GM21723 (cell line): ENCODE results near the gene IL22.

Source experiments
- ATAC-seq: cut with Tn5 transposase; IDR thresholded peaks from one replicate; pipeline ENCODE4 v1.9.1; 2021; ENCODE audit warnings: mild to moderate bottlenecking, moderate library complexity; ENCODE audit not compliant: unreplicated experiment

The IL22 gene, protein sequence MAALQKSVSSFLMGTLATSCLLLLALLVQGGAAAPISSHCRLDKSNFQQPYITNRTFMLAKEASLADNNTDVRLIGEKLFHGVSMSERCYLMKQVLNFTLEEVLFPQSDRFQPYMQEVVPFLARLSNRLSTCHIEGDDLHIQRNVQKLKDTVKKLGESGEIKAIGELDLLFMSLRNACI

GRCh38 chr12:68253504-68253903 lies at the start of gene IL22:
Gene IL22 (minus strand): TSS chr12:68253604. CDS start chr12:68253448, 156 bp downstream.
- no peak for ATAC-seq

GRCh38 chr12:68297929-68298328 lies 44.5 kb upstream of the IL22 start:
- ATAC-seq: no peak

- no peak for ATAC-seq
Observed at GRCh38 chr12:68294251-68294650, 40.8 kb upstream of the IL22 start.

GRCh38 chr12:68293347-68293746 lies 39.9 kb upstream of the IL22 start:
- no peak for ATAC-seq

DNA sequence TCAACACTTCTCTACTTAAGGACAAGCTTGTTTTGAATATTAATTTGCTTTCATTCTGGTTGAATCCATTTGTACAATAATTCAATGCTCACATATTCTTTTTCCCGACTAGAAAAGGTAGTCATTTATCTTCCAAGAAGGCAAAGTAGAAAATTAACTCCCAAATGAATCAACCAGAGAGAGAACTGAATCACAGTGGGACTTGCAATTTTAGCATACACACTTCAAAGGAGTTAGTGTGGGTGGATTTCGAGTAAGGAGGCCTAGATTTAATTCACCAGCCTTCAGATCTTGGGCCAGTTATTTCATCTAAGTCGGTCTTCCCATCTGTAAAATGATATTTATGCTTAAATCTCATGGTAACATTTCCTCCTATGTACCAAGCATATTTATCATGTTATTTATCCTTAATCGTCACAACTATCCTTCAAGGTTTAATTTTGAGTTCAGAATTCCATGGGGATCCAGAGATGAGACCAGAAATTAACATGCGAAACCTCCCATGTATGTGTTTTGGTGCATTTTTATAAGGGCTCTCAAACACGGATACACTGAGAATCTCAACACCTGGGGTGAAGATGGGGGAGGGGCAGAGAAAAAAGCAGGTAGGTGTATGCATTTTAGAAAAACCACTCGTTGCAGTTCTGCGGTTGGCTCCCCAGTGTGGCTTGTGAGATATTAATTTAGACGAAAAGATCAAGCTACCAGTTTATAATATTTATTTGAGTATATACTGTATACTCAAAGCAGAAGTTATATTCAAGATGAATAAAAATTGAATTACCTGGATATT lies 38.9 kb upstream of the IL22 start:
- no peak for ATAC-seq

DNA sequence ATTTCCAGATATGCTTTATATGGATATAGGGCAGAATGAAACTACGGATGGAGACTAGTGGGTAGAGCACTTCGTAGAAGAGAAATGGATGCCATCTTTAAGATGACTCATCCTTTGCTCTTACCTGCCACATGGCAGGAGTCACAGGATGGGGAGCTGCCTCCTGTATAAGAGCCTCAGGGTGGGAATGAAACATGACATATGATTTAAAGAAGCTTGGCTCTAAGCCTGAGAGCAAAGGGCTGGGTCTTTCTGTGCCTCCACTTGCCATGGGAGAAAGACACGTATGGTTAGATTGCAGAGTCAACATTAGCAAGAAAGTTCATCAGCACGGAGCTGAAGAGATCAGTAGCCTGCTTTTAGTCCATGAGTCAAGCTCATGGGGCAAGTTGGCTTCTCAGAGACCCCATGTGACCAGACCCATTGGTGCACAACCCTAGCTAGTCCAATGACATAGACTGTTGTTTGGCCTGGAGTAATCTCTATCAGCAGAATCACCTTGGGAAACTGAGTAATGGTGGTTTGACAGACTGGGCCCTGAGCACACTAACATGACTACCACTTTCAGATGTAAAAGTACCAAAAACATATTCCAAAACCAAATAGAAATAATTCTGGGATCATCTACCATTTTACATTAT lies 38.1 kb upstream of the IL22 start:
- ATAC-seq: no peak

GRCh38 chr12:68290126-68290525 lies 36.7 kb upstream of the IL22 start:
- peak; percentile 99 for ATAC-seq

GRCh38 chr12:68287106-68287505 lies 33.7 kb upstream of the IL22 start:
- ATAC-seq: no peak

DNA sequence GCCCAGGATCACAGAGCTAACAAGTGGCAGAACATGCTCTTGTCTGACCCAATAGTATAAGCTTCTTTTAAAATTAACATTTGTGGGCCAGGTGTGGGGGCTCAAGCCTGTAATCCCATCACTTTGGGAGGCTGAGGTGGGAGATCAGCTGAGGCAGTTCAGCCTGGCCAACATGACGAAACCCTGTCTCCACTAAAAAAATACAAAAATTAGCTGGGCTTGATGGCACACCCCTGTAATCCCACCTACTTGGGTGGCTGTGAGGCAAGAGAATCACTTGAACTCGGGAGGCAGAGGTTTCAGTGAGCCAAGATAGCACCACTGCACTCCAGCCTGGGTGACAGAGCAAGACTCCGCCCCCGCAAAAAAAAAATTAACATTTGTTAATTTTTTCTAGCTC lies 33.0 kb upstream of the IL22 start:
- ATAC-seq: no peak

DNA sequence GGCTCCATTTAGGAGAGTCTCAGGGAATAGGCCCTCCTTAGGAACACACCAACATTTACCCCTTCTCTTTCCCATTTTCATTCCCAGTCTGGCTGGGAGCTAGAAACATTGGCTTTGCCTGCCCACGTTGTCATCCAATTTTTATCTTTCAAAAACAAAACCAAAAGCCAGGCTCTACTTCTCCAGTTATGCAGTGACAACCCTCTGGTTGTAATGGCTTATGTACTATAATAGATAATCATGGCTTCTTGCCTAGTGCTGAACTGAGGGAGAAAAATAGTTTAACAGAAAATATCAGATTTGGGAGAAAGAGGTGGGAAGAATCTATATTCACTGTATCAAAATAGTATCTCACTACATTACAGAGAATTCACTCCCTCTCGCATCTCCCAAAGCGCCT lies 32.1 kb upstream of the IL22 start:
- ATAC-seq: no peak

DNA sequence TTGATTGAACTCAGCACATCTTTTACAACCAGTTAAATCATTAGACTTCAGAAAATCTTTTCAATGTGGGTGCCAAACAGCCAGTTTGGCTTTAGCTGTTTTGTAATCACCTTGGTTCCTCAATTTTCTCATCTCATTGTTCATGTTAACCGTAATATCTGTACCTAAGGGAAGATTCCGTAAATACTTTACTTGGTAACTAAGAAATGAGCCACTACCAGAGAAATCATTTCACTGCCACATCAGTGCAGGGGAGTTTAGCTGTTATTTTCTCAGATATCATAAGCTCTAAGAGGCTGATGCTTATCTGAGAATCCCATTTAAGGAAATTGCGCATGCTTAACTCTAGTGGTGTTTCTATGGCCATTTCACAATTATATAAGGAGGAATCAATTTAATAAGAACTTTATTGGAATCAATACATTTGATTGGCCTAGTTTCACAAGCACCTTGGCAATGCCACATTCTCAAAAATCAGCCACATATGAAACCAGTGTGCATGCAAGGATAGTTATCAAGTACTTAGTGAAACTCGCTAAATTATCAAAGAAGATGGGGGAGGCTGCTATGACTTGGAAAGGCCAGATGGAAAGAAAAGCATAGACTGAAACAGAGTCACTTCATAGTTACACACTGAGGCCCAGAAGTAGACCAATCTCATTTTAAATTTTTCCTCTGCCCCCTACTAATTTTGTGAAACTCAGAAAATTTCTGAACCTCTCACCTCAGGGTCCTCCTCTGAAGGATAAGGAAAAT lies 28.1 kb upstream of the IL22 start:
- no peak for ATAC-seq

GRCh38 chr12:68280240-68280639 lies 26.8 kb upstream of the IL22 start:
- no peak for ATAC-seq

DNA sequence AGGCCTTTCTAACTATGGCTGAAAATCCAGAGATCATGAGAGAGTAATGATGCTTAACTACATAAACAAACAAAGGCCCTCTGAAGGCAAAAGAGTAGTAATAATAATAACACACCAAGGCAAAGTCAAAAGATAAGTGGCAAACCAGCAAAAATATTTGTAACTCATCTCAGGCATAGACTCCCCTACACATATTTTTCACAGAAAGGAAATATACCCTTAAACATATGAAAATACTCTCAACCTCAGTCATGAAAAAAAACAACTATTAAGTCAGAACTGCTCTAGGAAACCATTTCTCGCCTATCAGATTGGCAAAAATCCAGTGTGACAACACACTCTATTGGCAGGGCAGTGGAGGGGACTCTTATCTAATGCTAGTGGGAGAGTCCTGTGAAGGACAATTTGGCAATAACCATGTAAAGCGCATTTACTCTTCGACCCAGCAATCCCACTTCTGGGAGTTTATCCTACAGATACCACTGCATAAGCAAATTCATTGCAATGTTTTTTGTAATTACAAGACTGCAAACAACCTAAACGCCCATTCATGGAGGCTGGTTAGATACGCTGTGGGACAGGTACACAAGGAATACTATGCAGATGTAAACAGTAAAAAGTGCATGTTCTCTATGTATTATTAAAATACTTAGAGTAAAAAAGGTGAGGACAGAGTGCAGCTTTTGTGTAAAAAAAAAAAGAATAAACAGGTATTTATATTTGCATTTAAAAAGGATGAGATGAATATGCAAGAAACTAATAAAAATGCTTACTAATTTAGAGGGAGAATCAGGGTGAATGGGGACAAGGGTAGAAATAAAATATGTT lies 26.0 kb upstream of the IL22 start:
- ATAC-seq: no peak

- ATAC-seq: no peak
Observed at GRCh38 chr12:68276402-68276930, 23.1 kb upstream of the IL22 start.

- no peak for ATAC-seq
Observed at GRCh38 chr12:68272732-68273131, 19.3 kb upstream of the IL22 start.

- no peak for ATAC-seq
Observed at GRCh38 chr12:68271346-68271745, 17.9 kb upstream of the IL22 start.

- no peak for ATAC-seq
Observed at GRCh38 chr12:68270358-68270757, 17.0 kb upstream of the IL22 start.

DNA sequence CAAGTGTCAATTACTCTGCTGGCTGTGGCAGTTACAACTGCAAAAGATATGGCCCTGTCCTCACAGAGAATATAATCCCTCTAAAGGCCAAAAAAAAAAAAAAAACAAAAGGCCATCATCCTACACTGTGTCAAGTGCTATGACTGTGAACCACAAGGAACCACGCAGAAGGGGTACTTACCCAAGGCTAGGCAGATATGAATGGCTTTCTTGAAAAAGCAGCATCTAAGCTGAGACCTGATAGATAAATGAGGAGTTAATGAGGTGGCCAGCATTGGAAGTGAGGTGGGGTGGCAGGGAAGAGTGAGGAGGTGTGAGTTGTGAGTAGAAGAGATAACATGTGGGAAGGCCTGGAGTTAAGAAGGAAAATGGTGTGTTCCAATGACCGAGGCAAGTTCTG lies 16.4 kb upstream of the IL22 start:
- no peak for ATAC-seq

- no peak for ATAC-seq
Observed at GRCh38 chr12:68268967-68269366, 15.6 kb upstream of the IL22 start.

DNA sequence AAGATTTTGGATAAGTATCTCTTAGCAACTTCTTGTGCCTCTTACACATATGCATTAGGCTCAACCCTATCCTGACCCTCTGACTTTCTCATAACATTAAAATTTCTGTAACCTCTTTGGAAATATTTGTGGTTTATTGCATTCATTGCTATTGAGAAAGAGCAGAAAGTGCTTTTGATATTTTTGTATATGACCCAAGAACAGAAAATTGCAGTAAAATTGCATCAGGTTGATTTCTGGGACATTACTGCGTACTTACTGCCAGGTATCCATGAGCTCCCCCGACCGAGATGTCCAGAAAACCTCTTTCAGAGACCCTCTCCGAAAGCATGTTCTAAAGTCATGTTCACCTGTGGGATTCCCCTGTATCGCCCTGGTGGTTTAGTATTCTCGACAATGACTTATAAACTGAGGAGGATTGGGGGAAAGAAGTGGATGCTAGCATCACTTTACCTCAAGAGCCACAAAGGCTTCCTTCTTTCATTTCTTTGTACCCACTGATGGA lies 14.5 kb upstream of the IL22 start:
- no peak for ATAC-seq
